Cardiac muscle cell (in vitro differentiated cells and primary cell): ENCODE data around the gene TMEM208. TPM values are rescaled to one million over a fixed set of nuclear protein-coding genes. Genes with fewer than 3 reads are reported as not detected.
A peak's percentile ranks its signal among the peaks of the same experiment; 100 is the strongest.

Experiments used
- DNase-seq, 2 donors: peaks; one replicate each; pipeline versions ENCODE4 v3.0.0 to v3.0.0-alpha.2; 2010 to 2017; ENCODE audit warnings: low read depth in 1 of 2, low spot score in 1 of 2
- H3K27ac ChIP-seq: fragments of 200-600 bp; sonication (generic); 2 replicates; pipeline ENCODE4 v1.5.1; 2016
- H3K27me3 ChIP-seq: fragments of 200-600 bp; sonication (generic); 2 replicates; pipeline ENCODE4 v1.6.0; 2016; ENCODE audit warnings: control low read depth
- H3K36me3 ChIP-seq: fragments of 200-600 bp; sonication (generic); 2 replicates; pipeline ENCODE4 v1.5.1; 2016; ENCODE audit warnings: control low read depth
- H3K4me1 ChIP-seq: fragments of 200-600 bp; sonication (generic); 2 replicates; pipeline ENCODE4 v1.8.1; 2017; ENCODE audit warnings: low read depth, mild to moderate bottlenecking, mixed run types
- H3K4me3 ChIP-seq: fragments of 200-600 bp; sonication (generic); 2 replicates; pipeline ENCODE4 v1.5.1; 2016; ENCODE audit warnings: mild to moderate bottlenecking
- H3K9me3 ChIP-seq: fragments of 200-600 bp; sonication (generic); 2 replicates; pipeline ENCODE4 v1.5.1; 2017; ENCODE audit warnings: low read depth, mild to moderate bottlenecking, control low read depth
- polyA plus RNA-seq: library from polyadenylated mRNA; unstranded; fragments of >200 nt; fragmentation: Nextera tagmentation; extraction: Ambion mirVana; gene quantifications from 2 replicates; pipeline ENCODE4 v1.2.1, GENCODE V29; 2016
- total RNA-seq: library from RNA; depleted of rRNA; stranded (reverse); fragments of >200 nt; gene quantifications from 2 replicates; pipeline ENCODE4 v1.2.3, GENCODE V29; 2016
- TF ChIP-seq, protein P1 (sequence below): IDR thresholded peaks from 2 replicates; pipeline ENCODE4 v1.5.1; 2012; ENCODE audit warnings: low read depth, mild to moderate bottlenecking, low read length

TMEM208 gene
- total and polyA plus RNA-seq, 2 experiments from 2014 or later, result 29.6 to 89.0 TPM

DNA sequence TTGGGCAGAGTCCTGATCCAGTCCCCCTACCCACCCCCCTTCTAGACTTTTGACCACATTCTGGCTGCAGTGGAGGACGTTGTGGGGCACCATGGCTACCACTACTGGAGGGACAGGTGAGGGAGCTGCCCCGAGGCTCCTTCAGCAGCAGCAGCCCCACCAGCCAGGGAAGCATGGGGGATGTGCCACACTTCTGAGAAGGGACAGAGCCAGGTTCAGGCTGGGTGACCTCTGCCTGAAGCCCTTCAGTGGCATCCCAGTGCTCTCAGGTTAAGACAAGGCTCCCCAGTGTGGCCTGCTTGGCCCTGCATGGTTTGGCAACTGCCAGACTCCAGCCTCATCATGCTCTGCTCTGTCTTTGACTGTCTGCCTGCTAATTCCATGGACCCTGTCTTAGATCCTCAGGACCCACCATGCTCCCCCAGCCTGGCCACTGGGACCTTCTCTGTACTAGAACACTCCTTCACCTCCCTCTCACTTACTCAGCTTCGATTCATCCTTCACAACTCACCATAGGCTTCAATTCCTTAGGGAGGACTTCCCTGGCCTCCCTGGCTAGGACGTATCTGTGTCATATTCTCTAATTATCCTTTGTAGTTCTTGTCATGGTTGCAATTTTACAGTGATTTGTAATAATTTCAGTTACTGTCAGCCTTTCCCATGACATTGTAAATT, 30.7 kb downstream of the TMEM208 start:
- no peak for DNase-seq
- H3K4me1 ChIP-seq, result peaks cover 4% of the 10 kb centered on the region
- no peak overlapping the region for H3K4me3 ChIP-seq
- TF ChIP-seq, protein P1, sequence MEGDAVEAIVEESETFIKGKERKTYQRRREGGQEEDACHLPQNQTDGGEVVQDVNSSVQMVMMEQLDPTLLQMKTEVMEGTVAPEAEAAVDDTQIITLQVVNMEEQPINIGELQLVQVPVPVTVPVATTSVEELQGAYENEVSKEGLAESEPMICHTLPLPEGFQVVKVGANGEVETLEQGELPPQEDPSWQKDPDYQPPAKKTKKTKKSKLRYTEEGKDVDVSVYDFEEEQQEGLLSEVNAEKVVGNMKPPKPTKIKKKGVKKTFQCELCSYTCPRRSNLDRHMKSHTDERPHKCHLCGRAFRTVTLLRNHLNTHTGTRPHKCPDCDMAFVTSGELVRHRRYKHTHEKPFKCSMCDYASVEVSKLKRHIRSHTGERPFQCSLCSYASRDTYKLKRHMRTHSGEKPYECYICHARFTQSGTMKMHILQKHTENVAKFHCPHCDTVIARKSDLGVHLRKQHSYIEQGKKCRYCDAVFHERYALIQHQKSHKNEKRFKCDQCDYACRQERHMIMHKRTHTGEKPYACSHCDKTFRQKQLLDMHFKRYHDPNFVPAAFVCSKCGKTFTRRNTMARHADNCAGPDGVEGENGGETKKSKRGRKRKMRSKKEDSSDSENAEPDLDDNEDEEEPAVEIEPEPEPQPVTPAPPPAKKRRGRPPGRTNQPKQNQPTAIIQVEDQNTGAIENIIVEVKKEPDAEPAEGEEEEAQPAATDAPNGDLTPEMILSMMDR, result no peak
- no peaks in the 10 kb centered on the region for H3K9me3 ChIP-seq
- no peaks in the 10 kb centered on the region for H3K36me3 ChIP-seq
- H3K27ac ChIP-seq, result no peak overlapping the region
- no peaks in the 10 kb centered on the region for H3K27me3 ChIP-seq

DNA sequence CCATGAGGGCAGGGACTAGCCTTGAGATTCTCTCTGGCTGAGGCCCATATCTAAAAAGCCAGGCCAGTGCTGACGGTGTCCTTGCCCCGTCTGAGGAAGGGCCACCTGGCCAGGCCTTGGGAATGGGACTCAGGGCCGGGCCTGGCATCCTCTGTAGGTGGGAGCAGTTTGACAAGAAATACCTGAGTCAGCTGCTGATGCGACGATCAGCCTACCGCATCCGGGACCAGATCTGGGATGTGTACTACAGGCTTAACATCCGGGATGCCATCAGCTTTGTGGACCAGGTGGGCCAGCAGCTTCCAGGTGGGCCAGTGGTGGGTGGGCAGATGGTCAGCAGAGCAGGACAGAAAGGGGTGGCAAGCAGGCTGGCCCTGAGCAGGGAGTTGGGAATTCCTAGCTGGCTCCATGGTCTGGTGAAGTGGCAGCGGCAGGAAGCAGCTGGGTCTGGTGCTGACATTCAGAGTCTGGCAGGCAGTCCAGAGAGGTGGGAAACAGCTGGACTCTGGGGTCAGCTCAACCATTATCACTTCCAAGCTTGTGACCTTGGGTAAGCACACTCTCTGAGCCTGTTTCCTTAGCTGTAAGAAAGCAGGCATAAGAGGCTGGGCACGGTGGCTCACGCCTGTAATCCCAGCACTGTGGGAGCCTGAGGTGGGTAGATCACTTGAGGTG, 31.4 kb downstream of the TMEM208 start:
- H3K27me3 ChIP-seq, result no peaks in the 10 kb centered on the region
- no peaks in the 10 kb centered on the region for H3K9me3 ChIP-seq
- no peak overlapping the region for H3K27ac ChIP-seq
- TF ChIP-seq, protein P1, result no peak
- H3K4me3 ChIP-seq, result no peak overlapping the region
- H3K36me3 ChIP-seq, result no peaks in the 10 kb centered on the region
- no peak for DNase-seq
- H3K4me1 ChIP-seq, result peaks cover 4% of the 10 kb centered on the region

DNA sequence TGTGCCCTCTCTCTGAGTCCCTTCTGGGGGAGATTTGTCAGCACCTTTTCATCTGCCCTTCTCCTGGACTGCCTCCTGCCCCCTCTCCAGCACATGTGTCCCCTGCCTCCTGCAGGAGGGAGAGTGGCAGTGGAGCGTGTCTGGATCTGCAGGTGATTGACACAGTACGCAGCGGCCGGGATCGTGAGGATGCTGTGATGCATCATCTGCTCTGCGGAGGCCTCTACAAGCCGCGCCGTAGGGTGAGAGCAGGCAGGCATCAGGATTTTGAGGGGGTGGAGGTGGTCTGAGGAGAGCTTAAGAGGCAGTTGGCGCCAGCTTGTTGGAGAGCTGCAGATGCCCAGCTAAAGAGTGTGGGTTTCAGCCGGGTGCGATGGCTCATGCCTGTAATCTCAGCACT, 32.8 kb downstream of the TMEM208 start:
- TF ChIP-seq, protein P1, result no peak
- H3K4me1 ChIP-seq, result peaks cover 4% of the 10 kb centered on the region

DNA sequence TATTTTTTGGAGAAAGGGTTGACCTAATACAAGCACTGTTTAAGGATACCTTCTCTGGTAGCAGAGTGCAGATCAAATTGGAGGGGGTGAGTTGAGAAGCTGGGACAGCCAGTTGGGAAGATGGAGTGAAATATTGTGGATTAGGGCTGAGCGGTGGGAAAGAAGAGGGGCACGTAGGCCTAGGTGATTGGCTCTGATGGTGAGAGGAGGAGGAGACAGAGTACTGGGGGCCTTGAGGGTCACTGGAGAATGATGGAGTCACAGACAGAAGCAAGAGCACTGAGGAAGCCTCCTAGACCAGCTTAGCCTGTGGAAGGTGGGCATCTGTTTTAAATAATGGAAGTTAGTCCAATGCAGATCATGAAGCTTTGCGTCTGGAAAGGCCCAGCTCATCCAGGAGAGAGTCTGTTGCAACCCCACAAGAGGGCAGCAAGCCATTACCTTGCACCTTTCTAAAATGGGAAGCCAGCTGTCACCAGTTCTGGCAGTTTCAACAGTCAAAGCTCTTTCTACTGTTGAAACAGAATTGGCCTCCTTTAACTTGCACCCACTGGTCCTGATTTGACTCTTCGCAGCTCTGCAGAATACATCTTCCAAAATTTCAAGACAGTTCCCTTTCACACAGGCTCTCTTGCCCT, 33.6 kb downstream of the TMEM208 start:
- H3K9me3 ChIP-seq, result no peaks in the 10 kb centered on the region
- DNase-seq, result peak; percentile 73 to 77
- H3K27ac ChIP-seq, result no peak overlapping the region
- TF ChIP-seq, protein P1, result peak; percentile 69
- no peaks in the 10 kb centered on the region for H3K36me3 ChIP-seq
- H3K4me1 ChIP-seq, result peaks cover 4% of the 10 kb centered on the region
- no peak overlapping the region for H3K4me3 ChIP-seq
- H3K27me3 ChIP-seq, result no peaks in the 10 kb centered on the region

More for the DNA sequence above, 32.8 kb downstream of the TMEM208 start:
- Histone ChIP-seq H3K27me3 (no peaks in the 10 kb centered on the region), H3K27ac (no peak overlapping the region), H3K36me3 (no peaks in the 10 kb centered on the region), H3K9me3 (no peaks in the 10 kb centered on the region), H3K4me3 (no peak overlapping the region)
- no peak for DNase-seq

DNA sequence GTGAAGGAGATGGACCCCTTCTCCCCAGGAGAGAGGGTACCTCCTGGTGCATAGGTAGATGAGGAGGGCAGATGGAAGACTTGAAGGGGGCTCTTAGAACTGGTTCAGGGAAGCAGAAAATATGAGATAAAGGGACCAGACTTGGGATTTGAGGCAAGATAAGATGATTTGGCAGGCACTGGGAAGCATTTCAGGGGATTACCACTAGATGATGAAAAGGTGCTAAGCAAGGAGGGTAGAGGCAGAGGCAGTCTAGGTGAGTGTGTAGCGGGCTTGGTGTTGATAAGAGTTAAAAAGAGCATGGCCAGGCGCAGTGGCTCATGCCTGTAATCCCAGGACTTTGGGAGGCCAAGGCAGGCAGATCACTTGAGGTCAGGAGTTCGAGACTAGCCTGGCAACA, 36.3 kb downstream of the TMEM208 start:
- H3K4me3 ChIP-seq, result no peak overlapping the region
- H3K4me1 ChIP-seq, result peaks cover 8% of the 10 kb centered on the region
- TF ChIP-seq, protein P1, result no peak
- no peaks in the 10 kb centered on the region for H3K36me3 ChIP-seq
- no peaks in the 10 kb centered on the region for H3K27me3 ChIP-seq
- DNase-seq, result no peak
- no peak overlapping the region for H3K27ac ChIP-seq
- H3K9me3 ChIP-seq, result no peaks in the 10 kb centered on the region
